Activated B cell treated with CpG ODN at 0.5 μM for 24 hours (primary cell): Measurements from ENCODE around the gene MSS51. TPM values are rescaled to one million over a fixed set of nuclear protein-coding genes. Genes with fewer than 3 reads are reported as not detected.
"Not testable (repeated sequence)": the region's sequence is repeated elsewhere in the genome, so short reads cannot be mapped to it uniquely, and the experiment has no call there.

ENCODE experiments used
- ATAC-seq: fragments of 200-7000 bp; cut with Tn5 transposase; one replicate; pipeline ENCODE4 v1.10.0; 2021; ENCODE audit warnings: low read depth, mild to moderate bottlenecking, moderate library complexity
- CTCF ChIA-PET: fragments of 350-600 bp; sonication (Branson Sonifier 250); formaldehyde crosslinking; loops from one replicate; lab custom pipeline; 2021; ENCODE audit warnings: antibody characterized with exemption; lab: Charles Lee
- POLR2A ChIA-PET: fragments of 350-600 bp; sonication (Branson Sonifier 250); formaldehyde crosslinking; loops from one replicate; lab custom pipeline; 2021; ENCODE audit warnings: antibody characterized with exemption; lab: Charles Lee
- DNase-seq: peaks from one replicate; pipeline ENCODE4 v3.0.0; 2022
- H3K27ac Mint-ChIP-seq: one replicate; pipeline ENCODE4 v1.8.0; 2020; ENCODE audit warnings: mixed read lengths
- H3K27me3 Mint-ChIP-seq: one replicate; pipeline ENCODE4 v1.8.0; 2021; ENCODE audit warnings: mixed read lengths
- H3K36me3 Mint-ChIP-seq: one replicate; pipeline ENCODE4 v1.8.0; 2021; ENCODE audit warnings: low read depth, mixed read lengths
- H3K4me1 Mint-ChIP-seq: one replicate; pipeline ENCODE4 v1.8.0; 2021; ENCODE audit warnings: mixed read lengths
- H3K4me3 Mint-ChIP-seq: one replicate; pipeline ENCODE4 v1.8.0; 2020; ENCODE audit warnings: mild to moderate bottlenecking, mixed read lengths
- H3K9me3 Mint-ChIP-seq: one replicate; pipeline ENCODE4 v1.8.0; 2020; ENCODE audit warnings: mixed read lengths
- intact Hi-C: fragments of 100-400 bp; cut with micrococcal nuclease; formaldehyde crosslinking; loops from one replicate; pipeline ENCODE4 v1.15.1; 2024
- total RNA-seq: library from RNA; stranded (reverse); gene quantifications from 2 replicates; pipeline ENCODE4 v1.2.3, GENCODE V29; 2022
- TF ChIP-seq, protein P1 (sequence below): fragments of 200-600 bp; IDR thresholded peaks from one replicate; pipeline ENCODE4 v1.8.0; 2022; ENCODE audit warnings: antibody characterized with exemption, mild to moderate bottlenecking

MSS51 gene
- total RNA-seq, 1 donor from 2014 or later = 5.2 TPM

DNA sequence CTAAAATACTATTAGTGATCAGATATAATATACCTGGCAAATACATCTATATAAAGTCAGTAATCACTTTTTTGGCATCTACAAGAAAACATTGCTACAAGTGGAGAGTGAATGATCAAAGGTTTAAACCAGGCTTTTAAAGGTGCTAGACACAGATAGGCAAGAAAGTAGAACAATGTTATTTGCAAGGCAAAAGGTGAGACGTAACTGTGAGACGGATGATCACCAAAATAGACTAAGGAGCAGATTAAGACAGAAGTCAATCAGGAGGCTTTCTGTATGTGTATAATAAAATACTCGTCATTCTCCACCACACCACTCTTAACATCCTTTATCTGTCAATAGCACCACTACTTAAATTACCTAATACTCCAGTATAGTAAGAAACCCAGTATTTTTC is 27.8 kb downstream of the MSS51 start:
- H3K4me3 Mint-ChIP-seq = no peak overlapping the region

DNA sequence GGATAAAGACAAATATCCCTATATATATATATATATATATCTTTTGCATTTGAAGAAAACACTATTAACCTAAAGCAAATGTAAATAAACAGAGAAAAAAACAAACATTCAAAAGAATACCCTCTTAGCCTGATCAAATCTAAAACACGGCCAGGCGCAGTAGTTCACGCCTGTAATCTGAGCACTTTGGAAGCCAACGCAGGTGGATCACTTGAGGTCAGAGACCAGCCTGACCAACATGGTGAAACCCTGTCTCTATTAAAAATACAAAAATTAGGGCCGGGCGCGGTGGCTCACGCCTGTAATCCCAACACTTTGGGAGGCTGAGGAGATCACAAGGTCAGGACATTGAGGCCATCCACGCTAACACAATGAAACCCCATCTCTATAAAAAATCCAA is 28.7 kb downstream of the MSS51 start:
- TF ChIP-seq, protein P1, sequence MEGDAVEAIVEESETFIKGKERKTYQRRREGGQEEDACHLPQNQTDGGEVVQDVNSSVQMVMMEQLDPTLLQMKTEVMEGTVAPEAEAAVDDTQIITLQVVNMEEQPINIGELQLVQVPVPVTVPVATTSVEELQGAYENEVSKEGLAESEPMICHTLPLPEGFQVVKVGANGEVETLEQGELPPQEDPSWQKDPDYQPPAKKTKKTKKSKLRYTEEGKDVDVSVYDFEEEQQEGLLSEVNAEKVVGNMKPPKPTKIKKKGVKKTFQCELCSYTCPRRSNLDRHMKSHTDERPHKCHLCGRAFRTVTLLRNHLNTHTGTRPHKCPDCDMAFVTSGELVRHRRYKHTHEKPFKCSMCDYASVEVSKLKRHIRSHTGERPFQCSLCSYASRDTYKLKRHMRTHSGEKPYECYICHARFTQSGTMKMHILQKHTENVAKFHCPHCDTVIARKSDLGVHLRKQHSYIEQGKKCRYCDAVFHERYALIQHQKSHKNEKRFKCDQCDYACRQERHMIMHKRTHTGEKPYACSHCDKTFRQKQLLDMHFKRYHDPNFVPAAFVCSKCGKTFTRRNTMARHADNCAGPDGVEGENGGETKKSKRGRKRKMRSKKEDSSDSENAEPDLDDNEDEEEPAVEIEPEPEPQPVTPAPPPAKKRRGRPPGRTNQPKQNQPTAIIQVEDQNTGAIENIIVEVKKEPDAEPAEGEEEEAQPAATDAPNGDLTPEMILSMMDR = no peak
- CTCF ChIA-PET = no interaction called here
- ATAC-seq (no peak), DNase-seq (no peak)
- no peak overlapping the region for H3K27ac Mint-ChIP-seq
- peaks cover 30% of the 10 kb centered on the region for H3K36me3 Mint-ChIP-seq
- H3K9me3 Mint-ChIP-seq = no peaks in the 10 kb centered on the region
- peaks cover 36% of the 10 kb centered on the region for H3K4me1 Mint-ChIP-seq
- intact Hi-C loops = no loop called here
- H3K4me3 Mint-ChIP-seq = no peak overlapping the region
- POLR2A ChIA-PET = no interaction called here
- H3K27me3 Mint-ChIP-seq = no peaks in the 10 kb centered on the region

More for the DNA sequence above, 27.8 kb downstream of the MSS51 start:
- CTCF ChIA-PET = no interaction called here
- Mint-ChIP-seq H3K27me3 (no peaks in the 10 kb centered on the region), H3K4me1 (peaks cover 43% of the 10 kb centered on the region), H3K9me3 (no peaks in the 10 kb centered on the region), H3K27ac (no peak overlapping the region), H3K36me3 (peaks cover 27% of the 10 kb centered on the region)
- intact Hi-C loops = no loop called here
- no peak for ATAC-seq
- POLR2A ChIA-PET = no interaction called here
- TF ChIP-seq, protein P1 = no peak
- DNase-seq = no peak

DNA sequence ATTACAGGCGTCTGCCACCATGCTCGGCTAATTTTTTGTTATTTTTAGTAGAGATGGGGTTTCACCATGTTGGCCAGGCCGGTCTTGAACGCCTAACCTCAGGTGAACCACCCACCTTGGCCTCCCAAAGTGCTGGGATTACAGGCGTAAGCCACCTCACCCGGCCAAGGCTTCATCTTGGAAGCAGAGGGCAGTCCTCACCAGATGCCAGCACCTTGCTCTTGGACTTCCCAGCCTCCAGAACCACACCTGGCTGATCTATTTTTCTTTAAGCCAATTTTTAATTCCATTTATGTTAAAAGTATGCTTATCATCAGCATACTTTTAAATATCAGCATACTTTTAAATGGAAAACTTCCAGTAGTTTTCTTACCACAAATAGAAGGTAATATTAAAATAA is 31.7 kb downstream of the MSS51 start:
- intact Hi-C loops = no loop called here
- peaks cover 18% of the 10 kb centered on the region for H3K4me1 Mint-ChIP-seq
- ATAC-seq (no peak), DNase-seq (no peak)
- peaks cover 36% of the 10 kb centered on the region for H3K36me3 Mint-ChIP-seq
- TF ChIP-seq, protein P1 = no peak
- no peaks in the 10 kb centered on the region for H3K9me3 Mint-ChIP-seq
- H3K27me3 Mint-ChIP-seq = no peaks in the 10 kb centered on the region
- CTCF ChIA-PET = no interaction called here
- no peak overlapping the region for H3K27ac Mint-ChIP-seq
- H3K4me3 Mint-ChIP-seq = no peak overlapping the region
- POLR2A ChIA-PET = no interaction called here

DNA sequence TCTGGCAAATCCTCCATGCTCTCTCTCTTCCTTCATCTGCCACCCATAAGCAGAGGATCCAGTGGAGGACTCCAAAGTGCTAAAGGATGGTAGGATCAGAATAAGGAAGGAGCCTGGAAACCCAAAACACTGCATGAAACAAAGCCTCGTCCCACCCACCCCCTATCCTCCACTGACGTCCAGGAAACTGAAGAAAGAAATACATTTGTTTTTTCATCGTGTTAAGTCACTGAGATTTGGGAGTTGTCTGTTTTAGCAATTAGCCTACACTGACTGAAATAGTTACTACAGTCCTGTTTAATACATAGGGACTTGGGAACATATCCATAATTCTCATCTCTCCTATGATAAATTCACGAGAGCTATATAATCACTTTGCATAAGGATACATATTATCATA is 34.3 kb downstream of the MSS51 start:
- peaks cover 50% of the 10 kb centered on the region for H3K36me3 Mint-ChIP-seq

DNA sequence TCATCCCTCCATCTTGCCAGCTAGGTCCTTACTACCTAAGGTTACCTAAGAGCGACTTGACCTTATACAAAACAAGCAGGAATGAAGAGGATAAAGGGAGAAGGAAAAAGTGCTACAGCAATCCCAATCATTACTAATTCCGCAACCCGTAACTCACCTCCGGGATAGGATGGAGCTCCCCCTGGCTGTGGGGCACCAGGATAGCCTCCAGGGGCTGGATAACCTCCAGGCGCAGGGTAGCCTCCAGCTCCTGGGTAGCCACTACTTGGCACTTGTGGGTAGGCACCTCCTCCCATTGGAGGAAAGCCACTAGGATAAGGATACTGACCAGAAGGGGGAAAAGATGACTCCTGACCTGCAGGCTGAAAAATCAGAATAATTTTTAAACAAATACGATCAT is 35.3 kb downstream of the MSS51 start:
- Mint-ChIP-seq H3K27me3 (no peaks in the 10 kb centered on the region), H3K4me3 (no peak overlapping the region), H3K36me3 (peaks cover 57% of the 10 kb centered on the region), H3K9me3 (no peaks in the 10 kb centered on the region), H3K27ac (no peak overlapping the region), H3K4me1 (peaks cover 8% of the 10 kb centered on the region)
- TF ChIP-seq, protein P1 = no peak
- ChIA-PET POLR2A (no interaction called here), CTCF (no interaction called here)
- no peak for ATAC-seq
- intact Hi-C loops = no loop called here
- DNase-seq = no peak

More for the DNA sequence above, 34.3 kb downstream of the MSS51 start:
- CTCF ChIA-PET = no interaction called here
- intact Hi-C loops = no loop called here
- Mint-ChIP-seq H3K27ac (no peak overlapping the region), H3K9me3 (no peaks in the 10 kb centered on the region), H3K27me3 (no peaks in the 10 kb centered on the region), H3K4me3 (no peak overlapping the region), H3K4me1 (peaks cover 7% of the 10 kb centered on the region)
- TF ChIP-seq, protein P1 = no peak
- DNase-seq = no peak
- POLR2A ChIA-PET = no interaction called here
- no peak for ATAC-seq

DNA sequence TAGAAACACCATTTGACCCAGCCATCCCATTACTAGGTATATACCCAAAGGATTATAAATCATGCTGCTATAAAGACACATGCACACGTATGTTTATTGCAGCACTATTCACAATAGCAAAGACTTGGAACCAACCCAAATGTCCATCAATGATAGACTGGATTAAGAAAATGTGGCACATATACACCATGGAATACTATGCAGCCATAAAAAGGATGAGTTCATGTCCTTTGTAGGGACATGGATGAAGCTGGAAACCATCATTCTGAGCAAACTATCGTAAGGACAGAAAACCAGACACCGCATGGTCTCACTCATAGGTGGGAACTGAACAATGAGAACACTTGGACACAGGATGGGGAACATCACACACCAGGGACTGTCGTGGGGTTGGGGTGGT is 39.0 kb downstream of the MSS51 start:
- H3K27ac Mint-ChIP-seq, CTCF ChIA-PET, ATAC-seq, H3K9me3 Mint-ChIP-seq, DNase-seq, H3K27me3 Mint-ChIP-seq, H3K4me1 Mint-ChIP-seq, intact Hi-C loops, H3K4me3 Mint-ChIP-seq, POLR2A ChIA-PET: not testable (repeated sequence)
- H3K36me3 Mint-ChIP-seq = peaks cover 76% of the 10 kb centered on the region
